Liver (tissue), 3 donors: ENCODE measurements around the gene ATXN1.

ENCODE experiments used
- EGR1 ChIP-seq, 2 donors: IDR thresholded peaks; 2 replicates each; pipeline ENCODE4 v1.6.1; 2016 to 2018; ENCODE audit warnings: antibody characterized with exemption in 2 of 2, low read depth in 2 of 2
- FOXA1 ChIP-seq: IDR thresholded peaks from 2 replicates; pipeline ENCODE4 v1.6.1; 2016; ENCODE audit warnings: antibody characterized with exemption
- HNF4G ChIP-seq: IDR thresholded peaks from 2 replicates; pipeline ENCODE4 v1.6.1; 2016; ENCODE audit warnings: antibody characterized with exemption
- RAD21 ChIP-seq, 2 donors: IDR thresholded peaks; 2 replicates each; pipeline ENCODE4 v1.6.1; 2016; ENCODE audit warnings: antibody characterized with exemption in 2 of 2, mild to moderate bottlenecking in 2 of 2
- RXRA ChIP-seq, 2 donors: IDR thresholded peaks; 2 replicates each; pipeline ENCODE4 v1.6.1; 2017 to 2018; ENCODE audit warnings: antibody characterized with exemption in 2 of 2, mild to moderate bottlenecking in 1 of 2
- SP1 ChIP-seq: IDR thresholded peaks from 2 replicates; pipeline ENCODE4 v1.6.1; 2018; ENCODE audit warnings: antibody characterized with exemption, mild to moderate bottlenecking
- TAF1 ChIP-seq: conservative IDR thresholded peaks from 2 replicates; pipeline ENCODE4 v1.6.1; 2016; ENCODE audit warnings: antibody characterized with exemption, mild to moderate bottlenecking
- TF ChIP-seq, protein P1 (sequence below): fragments of 150-350 bp; IDR thresholded peaks from 2 replicates; pipeline ENCODE4 v1.5.1; 2017; ENCODE audit warnings: improper control_type of control experiment, low read depth, low read length; ENCODE audit not compliant: missing input control
- TF ChIP-seq, protein P2 (sequence below): IDR thresholded peaks from 2 replicates; pipeline ENCODE4 v1.6.1; 2016; ENCODE audit warnings: antibody characterized with exemption, mild to moderate bottlenecking
- TF ChIP-seq, protein P3 (sequence below): IDR thresholded peaks from 2 replicates; pipeline ENCODE4 v1.6.1; 2016; ENCODE audit warnings: antibody characterized with exemption
- donor health status: healthy.
- donor health status: healthy.

DNA sequence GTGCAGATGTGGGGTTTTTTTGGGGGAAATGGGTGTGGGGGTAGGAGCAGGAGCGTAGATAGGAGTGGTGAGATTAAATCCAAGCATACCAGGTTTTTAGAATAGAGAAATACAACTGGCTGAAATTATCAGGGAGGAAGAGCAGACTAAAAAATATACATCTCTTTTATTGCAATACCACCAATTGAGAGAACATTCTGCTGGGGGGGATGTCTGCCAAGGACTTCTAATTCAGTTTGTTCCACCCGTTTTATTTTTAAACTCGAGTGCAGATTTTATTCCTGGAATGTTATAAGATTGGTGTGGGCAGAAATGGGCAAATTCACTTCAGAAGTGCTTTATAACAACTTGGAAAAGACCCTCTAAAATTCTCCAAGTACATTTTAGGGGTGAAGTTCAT is 330.2 kb downstream of the ATXN1 start:
- TF ChIP-seq TAF1 (no peak), RAD21 (IDR thresholded peaks at IDR 0.05) (no peak), SP1 (no peak), EGR1 (IDR thresholded peaks at IDR 0.05; ENCODE audit: low read depth in 2 of 2) (no peak), FOXA1 (no peak), RXRA (IDR thresholded peaks at IDR 0.05) (no peak), HNF4G (no peak)
- TF ChIP-seq, protein P1, sequence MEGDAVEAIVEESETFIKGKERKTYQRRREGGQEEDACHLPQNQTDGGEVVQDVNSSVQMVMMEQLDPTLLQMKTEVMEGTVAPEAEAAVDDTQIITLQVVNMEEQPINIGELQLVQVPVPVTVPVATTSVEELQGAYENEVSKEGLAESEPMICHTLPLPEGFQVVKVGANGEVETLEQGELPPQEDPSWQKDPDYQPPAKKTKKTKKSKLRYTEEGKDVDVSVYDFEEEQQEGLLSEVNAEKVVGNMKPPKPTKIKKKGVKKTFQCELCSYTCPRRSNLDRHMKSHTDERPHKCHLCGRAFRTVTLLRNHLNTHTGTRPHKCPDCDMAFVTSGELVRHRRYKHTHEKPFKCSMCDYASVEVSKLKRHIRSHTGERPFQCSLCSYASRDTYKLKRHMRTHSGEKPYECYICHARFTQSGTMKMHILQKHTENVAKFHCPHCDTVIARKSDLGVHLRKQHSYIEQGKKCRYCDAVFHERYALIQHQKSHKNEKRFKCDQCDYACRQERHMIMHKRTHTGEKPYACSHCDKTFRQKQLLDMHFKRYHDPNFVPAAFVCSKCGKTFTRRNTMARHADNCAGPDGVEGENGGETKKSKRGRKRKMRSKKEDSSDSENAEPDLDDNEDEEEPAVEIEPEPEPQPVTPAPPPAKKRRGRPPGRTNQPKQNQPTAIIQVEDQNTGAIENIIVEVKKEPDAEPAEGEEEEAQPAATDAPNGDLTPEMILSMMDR, result no peak
- TF ChIP-seq, protein P2, sequence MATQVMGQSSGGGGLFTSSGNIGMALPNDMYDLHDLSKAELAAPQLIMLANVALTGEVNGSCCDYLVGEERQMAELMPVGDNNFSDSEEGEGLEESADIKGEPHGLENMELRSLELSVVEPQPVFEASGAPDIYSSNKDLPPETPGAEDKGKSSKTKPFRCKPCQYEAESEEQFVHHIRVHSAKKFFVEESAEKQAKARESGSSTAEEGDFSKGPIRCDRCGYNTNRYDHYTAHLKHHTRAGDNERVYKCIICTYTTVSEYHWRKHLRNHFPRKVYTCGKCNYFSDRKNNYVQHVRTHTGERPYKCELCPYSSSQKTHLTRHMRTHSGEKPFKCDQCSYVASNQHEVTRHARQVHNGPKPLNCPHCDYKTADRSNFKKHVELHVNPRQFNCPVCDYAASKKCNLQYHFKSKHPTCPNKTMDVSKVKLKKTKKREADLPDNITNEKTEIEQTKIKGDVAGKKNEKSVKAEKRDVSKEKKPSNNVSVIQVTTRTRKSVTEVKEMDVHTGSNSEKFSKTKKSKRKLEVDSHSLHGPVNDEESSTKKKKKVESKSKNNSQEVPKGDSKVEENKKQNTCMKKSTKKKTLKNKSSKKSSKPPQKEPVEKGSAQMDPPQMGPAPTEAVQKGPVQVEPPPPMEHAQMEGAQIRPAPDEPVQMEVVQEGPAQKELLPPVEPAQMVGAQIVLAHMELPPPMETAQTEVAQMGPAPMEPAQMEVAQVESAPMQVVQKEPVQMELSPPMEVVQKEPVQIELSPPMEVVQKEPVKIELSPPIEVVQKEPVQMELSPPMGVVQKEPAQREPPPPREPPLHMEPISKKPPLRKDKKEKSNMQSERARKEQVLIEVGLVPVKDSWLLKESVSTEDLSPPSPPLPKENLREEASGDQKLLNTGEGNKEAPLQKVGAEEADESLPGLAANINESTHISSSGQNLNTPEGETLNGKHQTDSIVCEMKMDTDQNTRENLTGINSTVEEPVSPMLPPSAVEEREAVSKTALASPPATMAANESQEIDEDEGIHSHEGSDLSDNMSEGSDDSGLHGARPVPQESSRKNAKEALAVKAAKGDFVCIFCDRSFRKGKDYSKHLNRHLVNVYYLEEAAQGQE, result no peak
- TF ChIP-seq, protein P3, sequence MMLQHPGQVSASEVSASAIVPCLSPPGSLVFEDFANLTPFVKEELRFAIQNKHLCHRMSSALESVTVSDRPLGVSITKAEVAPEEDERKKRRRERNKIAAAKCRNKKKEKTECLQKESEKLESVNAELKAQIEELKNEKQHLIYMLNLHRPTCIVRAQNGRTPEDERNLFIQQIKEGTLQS, result no peak
